ENCODE results near the gene PER1.

PER1 gene

DNA sequence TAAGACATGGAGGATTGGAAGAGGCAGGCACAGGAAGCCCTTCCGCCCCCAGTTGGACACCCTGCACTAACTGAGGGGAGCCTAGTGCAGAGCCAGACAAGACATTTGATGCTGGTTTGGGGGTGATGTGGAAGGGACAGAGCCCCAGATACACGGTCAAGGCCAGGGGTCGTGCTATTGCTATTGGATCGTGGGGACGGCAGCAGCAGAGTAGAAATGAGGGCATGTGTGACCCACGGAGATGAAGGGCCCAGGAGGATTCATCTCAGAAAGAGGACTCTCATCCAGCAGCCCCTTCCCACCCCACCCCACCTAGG lies 12.6 kb upstream of the PER1 start:
- DNase-seq, result no peak

DNA sequence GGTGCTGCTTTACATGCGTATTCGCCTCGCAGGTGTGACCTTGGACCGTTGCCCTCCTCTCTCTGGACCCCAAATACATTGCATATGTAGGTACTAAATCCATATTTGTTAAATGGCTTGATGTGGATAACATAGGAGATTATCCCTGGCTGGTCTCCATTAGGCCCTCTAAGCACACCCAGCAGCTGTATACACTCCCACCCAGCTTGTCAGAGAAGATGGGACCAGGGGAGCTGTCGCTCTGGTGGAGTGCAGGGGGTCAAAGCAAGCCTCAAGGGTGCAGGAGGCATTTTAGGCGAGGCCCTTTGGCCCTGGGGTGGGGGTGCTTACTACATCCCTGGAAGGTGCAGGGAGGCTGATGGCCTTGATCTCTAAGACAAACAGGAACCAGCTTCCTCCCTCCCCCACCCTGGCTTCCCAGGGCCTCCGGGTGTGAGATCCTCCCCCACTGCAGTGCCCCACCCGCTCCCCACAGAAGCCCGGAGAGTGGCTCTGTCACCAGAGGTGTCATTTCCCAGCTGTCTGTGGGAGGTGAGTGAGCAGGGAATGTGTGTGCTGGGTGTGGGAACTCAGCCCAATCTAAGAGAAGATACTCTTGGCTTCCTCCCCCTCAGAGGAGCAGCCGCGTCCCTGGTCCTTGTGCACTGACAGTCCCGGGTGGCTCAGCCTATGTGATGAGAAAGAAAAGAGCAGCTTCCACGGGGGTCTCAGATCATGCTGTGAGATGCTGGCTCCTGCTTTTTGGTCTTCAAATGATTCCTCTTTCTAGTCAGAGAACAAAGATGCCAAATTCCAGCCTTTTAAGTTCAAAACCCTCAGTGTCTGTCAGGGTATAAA lies 12.0 kb upstream of the PER1 start:
- DNase-seq, result peak; percentile 78

DNA sequence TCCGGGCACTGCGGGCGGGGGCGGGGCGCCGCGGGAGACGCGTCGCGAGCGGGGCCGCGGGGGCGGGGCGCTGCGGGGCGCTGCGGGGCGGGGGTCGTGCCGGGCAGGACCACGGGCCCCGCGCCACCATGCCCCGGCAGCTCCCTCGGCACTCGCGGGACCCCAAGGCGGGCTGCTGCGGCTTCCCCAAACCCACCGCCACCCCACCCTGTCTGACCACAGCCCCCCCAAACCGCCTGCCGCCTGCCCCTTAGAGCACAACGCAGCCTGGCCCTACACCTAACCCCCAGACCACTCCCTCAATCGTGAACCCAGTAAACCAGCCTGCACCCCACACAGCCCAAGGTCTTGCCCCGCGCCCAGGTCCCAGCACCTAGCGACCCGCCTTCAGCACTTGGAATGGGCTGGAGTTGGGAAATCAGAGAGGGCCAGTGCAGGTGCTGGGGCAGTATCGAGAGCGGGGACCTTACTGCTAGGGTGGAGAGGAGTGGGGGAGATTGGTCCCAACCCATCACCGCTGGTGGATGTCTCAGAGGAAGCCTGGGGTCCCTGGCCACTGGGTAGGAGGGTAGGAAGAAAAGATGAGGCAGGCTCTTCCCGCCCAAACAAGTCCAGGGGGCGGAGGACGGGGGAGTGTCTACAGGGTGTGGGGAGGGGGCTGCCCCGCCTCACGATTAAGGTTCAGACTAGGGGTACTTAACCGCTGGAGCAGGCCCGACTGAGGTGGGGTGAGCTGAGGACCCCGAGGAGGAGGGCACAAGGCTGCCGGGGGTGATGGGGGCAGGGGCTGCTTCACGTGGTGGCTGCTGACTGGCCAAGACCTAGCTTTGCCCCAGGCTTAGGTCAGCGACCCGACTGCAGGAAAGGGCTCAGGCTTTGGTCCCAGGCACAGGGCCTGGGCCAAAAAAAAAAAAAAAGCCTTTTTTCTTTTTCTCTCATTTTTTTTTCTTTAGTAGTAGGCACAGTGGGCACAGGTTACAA lies 11.1 kb upstream of the PER1 start:
- DNase-seq, result peak; percentile 72

DNA sequence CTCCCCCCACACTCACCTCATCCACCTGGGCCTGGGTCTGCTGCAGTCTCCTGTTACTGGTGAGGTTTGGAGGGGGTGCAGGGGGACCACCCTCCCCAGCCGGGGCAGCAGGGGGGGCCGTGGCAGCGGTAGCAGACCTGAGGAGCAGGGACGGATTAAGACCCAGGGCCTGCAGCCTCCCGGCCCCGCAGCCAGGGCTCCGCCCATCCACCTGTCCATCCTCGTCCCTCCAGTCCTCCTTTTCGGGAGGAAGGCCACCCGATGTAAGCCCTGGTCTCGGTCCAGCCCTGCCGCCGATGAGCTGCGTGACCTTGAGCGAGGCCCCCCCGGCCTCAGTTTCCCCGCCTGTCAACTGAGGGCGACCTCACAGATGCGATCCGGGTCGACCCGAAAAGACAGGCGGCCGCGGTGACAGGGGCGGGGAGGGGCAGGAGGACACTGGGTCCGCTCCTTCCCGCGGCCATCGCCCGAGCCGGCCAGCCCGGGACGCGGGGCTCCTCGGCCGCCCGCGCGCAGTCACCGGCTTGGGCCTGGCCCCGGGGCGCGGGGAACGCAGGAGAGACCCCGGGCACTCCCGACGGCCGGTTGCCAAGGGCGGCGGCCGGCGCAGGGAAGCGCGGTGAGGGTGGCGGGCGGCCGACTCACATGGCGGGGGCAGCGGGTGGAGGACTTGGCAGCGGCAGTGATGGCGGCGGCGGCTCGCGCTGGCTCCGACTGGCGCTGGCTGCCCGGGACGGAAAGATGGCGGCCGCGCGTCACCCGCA lies 10.2 kb upstream of the PER1 start, which contains the start of gene VAMP2:
Gene VAMP2, minus strand, starts transcription at position 716 of the 764 bp plus-strand sequence. Its CDS starts 69 bp downstream, at position 647.
- peak; percentile 75 for DNase-seq

DNA sequence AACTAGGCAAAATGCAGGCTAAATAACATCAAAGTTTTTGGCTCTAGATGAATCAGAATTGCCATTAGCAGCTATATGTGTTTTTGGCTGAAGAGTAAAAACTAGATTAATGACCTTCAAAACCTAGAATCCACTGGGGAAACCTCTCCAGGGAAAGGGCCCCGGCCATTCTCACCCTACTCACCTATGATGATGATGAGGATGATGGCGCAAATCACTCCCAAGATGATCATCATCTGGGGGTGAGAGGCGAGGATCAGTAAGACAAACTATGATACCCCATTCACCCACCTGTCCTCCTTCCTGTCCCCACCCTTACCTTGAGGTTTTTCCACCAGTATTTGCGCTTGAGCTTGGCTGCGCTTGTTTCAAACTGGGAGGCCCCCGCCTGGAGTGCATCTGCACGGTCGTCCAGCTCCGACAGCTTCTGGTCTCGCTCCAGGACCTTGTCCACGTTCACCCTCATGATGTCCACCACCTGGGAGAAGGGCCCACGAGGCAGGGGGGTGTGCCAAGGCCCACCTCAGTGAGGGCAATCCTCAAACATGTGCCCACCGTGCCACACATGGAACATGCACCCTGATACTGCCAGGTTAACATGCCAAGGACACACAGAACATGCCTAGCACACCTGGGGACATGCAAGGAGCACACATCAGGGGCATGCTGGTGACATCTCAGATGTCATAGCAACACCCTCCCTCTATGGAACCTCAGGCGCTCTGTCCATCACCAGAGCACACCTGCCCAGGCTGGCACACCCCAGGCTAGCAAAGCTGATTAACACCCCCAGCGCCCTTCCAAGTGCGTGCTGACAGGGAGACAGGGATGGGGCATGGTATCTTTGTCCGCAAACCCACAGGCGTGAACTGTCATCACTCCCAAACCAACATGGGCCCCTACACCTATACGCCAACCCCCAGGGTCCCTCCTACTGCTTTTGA lies 9.4 kb upstream of the PER1 start:
- no peak for DNase-seq

DNA sequence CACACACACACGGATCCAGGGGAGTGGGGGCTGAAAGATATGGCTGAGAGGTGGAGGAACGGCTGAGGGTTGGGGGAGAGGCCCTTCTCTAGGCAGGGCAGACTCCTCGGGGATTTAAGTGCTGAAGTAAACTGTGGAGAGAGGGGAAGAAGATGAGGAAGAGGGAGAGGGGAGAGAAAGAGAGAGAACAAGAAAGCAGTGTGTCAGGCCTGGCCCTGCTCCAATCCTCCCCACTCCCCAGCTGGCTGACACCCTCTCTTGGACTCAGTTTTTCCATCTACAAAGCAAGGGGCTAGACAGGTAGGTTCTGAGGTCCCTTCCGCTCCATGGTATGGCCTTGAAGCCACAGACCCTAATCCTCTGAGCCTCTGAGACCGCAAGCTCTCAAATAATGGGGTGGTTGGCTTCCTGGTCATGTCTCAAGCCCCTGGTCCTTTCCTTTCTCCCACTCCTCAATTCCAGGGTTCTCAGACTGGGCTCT lies 8.6 kb upstream of the PER1 start:
- no peak for DNase-seq

DNA sequence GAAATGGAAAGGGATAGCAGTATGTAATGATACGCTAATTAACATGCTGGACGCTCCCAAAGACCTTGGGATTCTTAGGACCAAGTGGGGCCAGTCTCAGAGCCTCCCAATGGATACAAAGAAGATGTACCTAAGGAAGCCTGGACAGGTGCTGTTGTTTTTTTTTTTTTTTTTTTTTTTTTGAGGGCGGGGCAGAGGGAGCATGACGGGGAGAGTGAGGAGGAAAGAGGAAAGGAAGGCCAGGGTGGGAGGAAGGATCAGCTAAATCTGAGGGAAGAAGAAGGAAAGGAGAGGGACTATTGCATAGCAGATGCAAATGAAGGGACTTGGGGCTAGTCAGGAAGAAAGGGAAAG lies 8.0 kb upstream of the PER1 start:
- no peak for DNase-seq

DNA sequence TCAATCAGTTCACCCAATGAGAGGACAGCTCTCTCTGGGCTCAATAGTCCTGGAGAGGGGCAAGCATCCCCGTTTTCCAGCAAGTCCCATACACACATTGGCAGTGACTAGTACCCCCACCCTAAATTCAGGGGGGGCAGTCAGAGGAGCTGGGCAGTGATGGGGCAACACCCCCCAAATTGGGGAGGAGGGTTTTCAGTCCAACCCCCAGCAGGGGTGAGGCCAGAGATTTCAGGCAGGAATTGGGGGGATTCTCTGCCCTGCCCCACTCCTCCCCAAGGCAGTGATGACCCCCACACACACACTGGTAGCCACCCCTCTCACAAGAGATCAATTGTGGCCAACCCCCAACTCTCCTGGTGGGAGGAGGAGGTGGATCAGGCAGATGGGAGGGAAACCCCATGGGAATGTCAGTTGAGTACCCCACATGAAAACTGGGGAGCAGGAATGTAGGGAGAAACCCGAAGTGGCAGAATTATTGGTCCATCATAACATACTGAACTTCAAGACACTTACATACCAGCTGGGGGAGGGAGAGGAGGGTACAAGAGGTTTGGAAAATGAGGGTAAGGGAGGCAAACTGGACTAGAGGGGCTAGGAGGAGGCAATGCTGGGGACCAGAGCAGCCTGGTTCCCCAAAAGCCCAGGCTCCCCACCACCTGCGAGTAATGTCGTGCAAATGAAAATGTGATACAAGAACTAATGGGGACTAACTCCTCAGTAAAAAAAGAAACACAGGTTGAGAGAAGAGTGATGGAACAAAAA lies 7.4 kb upstream of the PER1 start:
- DNase-seq, result no peak

DNA sequence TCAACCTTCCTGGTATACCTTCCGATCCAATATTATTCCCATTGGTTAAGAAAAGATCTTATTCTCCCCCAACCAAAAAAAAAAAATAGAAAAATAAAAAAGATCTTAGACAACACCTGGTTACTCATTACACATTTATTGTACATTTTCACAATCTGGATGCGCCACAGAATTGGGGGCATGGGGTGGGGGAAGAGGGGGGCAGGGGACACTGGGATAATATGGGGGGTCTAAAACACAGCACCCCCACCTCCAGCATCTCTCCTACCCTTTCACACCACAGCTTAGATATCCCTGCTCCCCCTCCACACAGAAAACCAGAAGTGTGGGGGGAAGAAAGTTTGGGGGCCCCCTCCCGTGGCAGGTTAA lies 6.8 kb upstream of the PER1 start:
- DNase-seq, result no peak

DNA sequence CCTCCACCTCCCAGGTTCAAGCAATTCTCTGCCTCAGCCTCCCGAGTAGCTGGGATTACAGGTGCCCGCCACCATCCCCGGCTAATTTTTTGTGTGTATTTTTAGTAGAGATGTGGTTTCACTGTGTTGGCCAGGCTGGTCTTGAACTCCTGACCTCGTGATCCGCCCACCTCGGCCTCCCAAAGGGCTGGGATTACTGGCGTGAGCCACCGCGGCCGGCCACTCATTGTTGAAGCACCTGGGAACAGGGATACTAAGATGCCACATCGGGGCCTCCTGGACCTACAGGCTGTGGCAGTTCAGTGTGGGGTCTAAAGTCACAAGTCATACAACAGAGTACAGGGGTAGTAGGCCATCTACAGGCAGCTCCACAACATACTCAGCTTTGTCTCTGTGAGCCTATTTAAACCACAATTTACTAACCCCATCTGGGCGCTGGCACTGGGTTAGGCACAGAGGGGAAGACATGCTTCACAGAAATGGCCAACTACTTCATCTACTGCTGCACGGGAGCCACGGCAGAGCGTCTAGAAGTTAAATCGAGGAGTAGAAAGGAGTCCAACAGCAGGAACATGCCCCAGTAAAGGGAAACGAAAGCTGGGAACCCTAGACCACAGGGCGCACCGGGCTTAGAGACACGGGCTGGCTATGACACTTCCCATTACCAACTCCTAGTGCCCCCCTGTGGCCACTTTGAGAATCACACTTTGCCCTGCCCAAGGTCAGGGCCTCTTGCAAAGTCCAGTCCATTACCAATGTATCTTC lies 6.2 kb upstream of the PER1 start:
- peak; percentile 86 for DNase-seq

DNA sequence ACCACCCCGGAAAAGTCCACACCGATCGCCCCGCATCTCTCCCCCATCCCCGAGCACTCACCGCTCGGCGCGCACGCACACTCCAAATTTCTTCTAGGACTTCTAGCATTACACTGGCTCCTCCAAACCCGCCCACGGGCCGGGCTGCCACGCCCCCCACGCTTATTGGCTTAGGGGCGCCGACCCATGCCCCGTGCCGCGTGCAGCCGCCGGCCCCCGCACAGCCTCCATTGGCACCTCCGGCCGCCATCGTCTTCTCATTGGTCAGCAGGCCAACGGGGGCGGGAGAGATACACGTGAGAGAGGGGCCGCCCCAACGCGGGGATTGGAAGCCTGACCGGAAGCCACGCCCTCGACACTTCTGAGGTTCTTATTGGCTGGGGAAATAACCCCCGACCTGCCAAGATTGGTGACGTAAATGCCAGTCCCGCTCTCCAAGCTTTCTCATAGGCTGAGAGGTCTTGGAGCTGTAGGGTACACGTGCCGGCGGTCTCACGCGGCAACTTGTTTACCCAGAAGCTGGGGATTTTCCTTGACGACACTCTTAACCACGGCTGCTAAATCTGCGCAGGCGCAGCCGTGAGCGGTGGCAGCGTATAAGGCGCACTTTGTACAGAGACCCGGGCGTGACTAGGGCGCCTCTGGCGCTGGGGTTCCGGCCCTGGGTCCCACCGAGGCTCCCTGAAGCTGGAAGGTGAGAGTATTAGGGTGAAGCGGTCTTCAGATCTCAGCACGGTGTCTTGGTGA lies 4.2 kb upstream of the PER1 start:
- DNase-seq, result peak; percentile 100

DNA sequence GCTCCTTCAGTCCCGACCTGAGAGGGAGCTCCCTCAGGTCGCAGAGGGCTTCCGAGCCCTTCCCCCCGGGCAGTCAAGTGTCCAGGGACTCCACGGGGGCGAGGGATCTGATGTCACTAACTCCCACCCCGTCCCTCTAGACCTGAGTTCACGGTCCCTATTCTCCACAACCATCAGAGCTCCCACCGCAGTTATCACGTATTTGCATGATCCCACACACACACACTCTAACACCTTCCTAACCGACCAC lies 3.7 kb upstream of the PER1 start:
- no peak for DNase-seq

DNA sequence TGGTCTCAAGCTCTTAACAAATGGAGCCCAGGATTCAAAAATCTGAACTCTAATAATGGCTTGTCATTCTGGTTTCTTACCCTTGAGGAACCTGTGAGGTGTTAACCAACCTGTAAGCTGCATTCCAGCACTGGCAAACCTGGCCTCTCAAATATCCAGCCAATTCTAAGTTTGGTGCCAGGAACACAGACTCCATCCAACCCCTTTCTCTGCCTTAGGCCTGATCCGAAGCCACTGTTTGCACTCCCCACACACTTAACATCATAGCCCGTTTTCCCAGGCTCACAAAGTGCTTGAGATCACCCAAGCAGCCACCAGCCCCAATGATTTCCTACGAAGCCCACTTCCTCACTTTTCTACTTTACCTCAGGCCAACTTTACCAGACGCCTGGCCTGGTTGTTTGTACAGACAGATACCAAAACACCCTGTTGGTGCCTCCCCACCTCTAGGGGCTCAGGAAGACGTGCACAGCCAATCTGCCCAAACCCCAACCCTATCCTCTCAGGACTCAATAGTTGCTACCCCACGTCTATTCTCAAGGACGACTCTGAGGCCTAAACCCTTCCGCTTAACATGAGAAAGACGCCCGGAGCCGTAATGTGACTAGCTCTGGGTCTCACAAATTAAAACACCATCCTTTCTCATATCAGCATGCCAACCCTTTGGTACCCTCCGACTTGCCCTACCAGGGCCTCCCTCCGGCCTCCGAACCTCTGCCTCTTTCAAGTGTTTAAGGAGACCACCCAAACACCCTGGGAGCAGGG lies 3.2 kb upstream of the PER1 start:
- DNase-seq, result no peak

DNA sequence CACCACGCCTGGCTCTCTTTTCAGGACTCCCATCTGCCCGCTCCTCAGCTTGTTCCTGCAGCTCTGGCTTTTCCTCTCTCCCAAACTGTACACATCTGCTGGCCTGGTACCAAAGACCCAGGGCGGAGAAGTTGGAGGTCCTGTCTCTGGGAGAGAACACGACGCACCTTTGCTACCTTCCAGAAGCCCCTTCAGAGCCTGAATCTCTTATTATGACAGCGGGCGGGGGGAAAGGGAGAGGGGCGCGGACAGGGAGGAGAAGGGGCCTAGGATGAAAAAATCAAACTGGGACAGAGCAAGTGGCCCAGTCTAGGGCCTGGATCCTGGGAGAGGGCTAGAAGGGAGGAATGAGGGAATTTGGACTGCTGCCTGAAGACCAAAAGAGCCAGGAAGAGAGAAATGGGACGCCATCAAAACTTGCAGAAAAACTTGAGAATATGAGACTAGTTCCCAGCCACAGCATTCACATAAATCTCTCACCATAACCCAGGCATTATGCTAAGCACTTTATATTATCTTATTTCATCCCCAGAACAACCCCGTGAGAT lies 2.5 kb upstream of the PER1 start:
- DNase-seq, result no peak

DNA sequence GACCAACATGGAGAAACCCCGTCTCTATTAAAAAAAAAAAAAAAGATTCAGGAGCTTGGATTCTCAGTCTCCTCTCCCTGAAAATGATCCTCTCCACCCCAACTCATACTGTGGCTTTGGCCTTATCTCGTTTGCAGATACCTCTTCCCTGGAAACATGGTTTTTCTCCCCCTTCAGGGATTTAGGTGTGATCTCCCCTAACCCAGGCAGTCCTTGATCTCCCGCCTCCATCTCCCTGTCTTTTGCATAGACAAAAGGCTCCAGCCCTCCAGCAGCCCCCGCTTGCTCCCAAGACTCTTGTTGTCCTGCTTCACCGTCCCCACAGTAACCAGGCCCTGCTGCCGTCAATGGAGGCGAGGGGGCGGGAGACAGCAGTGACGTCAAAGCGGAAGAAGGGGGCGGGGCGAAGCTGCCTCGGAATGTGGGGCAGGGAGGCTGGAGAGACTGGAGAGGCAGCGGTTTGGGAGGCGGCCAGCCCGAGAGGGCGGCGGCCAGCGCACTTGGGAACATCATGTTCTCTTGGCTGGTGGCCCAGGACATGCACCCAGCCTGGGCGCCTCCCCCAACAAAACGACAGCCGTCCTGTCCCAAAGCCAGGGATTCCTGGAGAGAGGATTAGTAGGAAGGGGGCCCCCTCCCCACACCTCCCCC lies 1.9 kb upstream of the PER1 start:
- peak; percentile 92 for DNase-seq

DNA sequence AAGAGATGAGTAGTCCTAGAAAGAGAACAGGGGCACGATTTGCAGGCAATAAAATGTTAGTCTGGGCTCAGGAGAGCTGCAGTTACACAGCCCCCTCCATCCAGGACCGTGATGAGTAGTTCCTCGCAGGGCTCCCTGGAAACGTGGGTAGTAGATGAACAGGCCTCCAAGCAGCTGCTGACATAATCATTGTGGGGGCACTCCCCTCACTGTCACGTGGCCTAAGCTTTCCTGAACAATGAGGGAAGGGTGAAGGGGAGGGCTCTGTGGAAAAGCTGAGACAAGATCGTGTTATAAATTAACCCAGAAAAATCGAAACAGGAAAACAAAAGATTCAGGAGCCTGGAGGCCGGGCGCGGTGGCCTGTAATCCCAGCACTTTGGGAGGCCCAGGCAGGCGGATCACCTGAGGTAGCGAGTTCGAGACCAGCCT lies 1.3 kb upstream of the PER1 start:
- peak; percentile 55 for DNase-seq

DNA sequence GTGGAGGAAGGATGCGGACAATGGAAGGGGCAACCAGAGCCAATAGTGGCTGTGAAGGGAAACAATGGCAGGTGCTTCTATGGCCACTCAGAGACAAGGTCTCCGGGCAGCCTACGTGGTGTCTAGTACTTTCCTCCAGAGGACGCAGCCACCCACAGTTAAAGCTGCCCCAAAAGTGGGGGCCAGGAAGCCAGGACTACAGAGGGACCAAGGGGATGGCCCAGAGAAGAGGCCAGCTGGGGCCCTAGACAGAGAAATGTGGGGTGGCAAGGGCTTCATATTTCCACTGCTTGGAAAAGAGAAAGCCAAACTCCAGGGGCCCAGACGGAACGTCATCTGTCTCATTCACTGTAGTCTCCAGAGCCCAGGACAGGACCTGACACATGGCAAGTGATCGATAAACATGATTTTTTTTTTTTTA lies 837 bp upstream of the PER1 start:
- no peak for DNase-seq

DNA sequence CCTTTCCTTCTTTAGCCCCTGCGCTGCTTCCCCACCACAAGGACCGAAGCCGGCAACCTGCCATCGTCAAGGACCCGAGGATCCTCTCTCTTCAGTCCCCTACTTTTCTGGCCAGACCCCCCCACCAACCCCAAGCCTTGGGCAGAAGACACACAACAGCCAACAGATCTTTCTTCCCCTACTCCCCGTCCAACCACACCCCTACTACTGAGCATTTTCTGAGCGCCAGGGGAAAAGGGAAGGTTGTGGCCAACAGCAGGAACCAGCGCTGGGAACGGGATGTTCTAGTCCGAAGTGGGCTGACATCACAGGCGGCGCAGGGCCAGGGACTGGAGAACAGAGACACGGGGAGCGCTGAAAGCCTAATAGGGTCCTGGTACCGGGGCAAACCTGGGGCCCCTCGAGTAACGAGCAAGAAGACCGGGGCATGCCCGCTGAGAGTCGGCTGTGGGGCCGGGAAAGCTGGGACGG lies 528 bp downstream of the PER1 start:
- DNase-seq, result no peak
